HG03097 (cell line): ENCODE data around the gene KLLN.
A peak's percentile ranks its signal among the peaks of the same experiment; 100 is the strongest.
"Not testable (repeated sequence)": the region's sequence is repeated elsewhere in the genome, so short reads cannot be mapped to it uniquely, and the experiment has no call there.

Experiments
- ATAC-seq: cut with Tn5 transposase; IDR thresholded peaks from one replicate; pipeline ENCODE4 v1.9.1; 2021; ENCODE audit not compliant: unreplicated experiment, low FRiP score

KLLN gene, protein sequence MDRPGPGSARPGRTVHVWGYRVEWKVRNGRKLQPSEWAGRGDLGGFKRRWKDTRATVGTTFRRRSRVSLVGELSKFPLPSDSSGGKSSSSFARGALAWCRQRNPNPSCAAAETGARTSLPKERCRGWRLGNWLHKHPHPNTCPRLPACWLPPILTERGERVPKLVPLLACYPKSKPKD

DNA sequence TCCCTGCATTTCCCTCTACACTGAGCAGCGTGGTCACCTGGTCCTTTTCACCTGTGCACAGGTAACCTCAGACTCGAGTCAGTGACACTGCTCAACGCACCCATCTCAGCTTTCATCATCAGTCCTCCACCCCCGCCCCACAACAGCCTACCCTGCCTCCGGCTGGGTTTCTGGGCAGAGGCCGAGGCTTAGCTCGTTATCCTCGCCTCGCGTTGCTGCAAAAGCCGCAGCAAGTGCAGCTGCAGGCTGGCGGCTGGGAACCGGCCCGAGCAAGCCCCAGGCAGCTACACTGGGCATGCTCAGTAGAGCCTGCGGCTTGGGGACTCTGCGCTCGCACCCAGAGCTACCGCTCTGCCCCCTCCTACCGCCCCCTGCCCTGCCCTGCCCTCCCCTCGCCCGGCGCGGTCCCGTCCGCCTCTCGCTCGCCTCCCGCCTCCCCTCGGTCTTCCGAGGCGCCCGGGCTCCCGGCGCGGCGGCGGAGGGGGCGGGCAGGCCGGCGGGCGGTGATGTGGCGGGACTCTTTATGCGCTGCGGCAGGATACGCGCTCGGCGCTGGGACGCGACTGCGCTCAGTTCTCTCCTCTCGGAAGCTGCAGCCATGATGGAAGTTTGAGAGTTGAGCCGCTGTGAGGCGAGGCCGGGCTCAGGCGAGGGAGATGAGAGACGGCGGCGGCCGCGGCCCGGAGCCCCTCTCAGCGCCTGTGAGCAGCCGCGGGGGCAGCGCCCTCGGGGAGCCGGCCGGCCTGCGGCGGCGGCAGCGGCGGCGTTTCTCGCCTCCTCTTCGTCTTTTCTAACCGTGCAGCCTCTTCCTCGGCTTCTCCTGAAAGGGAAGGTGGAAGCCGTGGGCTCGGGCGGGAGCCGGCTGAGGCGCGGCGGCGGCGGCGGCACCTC, at the start of gene KLLN, which contains the start of gene PTEN:
Gene KLLN (minus strand): TSS at position 481 of the 891 bp plus-strand sequence. CDS start 1,046 bp downstream, outside the sequence.
Gene PTEN (plus strand): TSS at position 573 of the 891 bp plus-strand sequence. CDS start 845 bp downstream, outside the sequence.
- ATAC-seq: peak; percentile 32

DNA sequence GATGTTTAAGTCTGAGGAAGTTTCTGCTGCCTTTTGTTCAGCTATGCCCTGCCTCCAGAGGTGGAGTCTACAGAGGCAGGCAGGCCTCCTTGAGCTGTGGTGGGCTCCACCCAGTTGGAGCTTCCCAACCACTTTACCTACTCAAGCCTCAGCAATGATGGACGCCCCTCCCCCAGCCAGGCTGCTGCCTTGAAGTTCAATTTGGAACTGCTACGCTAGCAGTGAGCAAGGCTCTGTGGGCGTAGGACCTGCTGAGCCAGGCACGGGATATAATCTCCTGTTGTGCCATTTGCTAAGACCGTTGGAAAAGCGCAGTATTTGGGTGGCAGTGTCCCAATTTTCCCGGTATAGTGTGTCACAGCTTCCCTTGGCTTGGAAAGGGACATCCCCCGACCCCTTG, 40.1 kb upstream of the KLLN start:
- ATAC-seq: not testable (repeated sequence)

DNA sequence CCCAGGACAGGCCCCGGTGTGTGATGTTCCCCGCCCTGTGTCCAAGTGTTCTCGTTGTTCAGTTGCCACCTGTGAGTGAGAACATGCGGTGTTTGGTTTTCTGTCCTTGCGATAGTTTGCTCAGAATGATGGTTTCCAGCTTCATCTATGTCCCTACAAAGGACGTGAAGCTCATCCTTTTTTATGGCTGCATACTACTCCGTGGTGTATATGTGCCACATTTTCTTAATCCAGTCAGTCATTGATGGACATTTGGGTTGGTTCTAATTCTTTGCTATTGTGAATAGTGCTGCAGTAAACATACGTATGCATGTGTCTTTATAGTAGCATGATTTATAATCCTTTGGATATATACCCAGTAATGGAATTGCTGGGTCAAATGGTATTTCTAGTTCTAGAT, 34.6 kb upstream of the KLLN start:
- not testable (repeated sequence) for ATAC-seq

DNA sequence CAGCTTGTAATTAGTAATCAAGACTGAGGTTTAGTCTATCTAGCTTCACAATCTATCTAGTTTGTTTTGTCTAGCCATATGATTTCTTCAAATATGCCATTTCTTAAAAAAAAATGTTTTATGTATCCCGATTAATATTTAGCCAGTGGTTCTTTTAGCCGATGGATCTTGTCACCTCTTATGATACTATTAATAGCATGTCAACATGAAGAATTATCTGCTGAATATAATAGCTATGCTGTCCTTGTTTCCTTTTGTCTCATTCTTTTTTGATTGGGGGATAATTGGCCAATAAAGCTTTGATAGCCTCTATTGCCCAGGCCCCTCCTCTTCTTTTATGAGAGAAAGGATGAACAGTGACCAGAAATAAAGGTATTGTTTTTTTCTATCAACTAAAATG, 32.9 kb upstream of the KLLN start:
- ATAC-seq: no peak

DNA sequence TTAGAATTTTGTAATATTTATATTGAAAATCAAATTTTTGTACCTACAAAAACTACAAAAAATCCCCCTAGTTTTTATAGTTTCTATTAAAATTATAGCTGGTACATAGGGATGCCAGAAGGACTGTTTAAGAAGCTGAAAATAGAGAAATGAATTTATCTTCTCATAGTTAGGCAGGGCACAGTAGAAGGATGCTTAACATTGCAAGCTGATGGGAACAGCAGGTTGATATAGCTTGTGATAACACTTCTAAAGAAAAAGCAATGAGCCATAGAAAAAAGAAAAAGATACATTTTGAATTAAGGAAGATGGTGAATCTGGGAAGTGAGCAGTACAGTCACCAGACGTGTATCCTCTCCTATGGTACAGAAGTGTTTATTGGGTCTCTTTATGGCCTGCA, 32.1 kb upstream of the KLLN start:
- no peak for ATAC-seq

DNA sequence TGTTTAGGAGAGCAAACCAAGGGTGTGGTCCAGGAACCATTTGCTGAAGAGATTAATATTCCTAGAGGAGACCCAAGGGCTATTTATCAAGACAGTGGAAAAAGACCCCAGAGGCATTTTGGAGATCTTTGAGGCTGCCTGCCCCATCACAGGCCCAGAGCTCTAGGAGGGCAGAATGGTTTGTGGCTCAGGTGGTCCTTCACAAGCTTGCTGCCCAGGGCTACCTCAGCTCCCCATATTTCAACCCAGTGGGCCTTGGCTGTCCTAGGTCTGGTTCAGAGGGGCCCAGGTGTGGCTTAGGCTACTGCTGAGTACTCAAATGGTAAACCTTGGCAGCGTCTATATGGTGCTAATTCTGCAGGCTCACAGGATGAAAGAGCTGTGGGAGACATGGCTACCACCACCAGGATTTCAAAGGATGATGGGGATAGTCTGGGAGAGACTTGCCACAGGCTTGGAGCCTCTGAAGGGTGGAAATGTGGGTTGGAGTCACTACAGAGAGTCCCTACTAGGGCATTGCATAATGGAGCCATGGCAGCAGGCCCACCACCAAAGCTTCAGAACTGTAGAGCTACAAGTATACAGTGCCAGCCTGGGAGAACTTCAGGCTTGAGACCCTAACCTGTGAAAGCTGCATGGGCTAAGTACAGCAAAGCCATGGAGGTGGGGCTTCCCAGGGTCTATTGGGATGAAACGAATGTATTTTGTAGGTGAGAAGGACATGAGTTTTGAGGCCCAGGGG, 24.4 kb upstream of the KLLN start:
- no peak for ATAC-seq

DNA sequence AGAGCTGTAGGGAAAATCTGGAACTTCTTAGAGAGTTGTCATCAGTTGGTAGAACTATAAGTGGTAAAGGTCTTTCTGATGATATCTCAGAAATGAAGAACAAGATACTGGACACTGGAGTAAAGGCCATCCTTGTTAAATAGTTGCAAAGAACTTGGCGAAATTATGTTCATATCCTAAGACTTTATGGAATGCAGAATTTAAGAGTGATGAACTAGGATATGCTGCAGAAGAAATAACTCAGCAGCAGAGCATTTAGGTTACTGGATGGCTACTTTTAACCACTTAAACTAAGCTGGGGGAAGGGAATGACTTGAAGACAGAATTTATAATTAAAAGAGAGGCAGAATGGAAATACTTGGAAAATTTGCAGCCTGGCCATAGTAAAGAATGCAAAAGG, 23.8 kb upstream of the KLLN start:
- ATAC-seq: no peak

DNA sequence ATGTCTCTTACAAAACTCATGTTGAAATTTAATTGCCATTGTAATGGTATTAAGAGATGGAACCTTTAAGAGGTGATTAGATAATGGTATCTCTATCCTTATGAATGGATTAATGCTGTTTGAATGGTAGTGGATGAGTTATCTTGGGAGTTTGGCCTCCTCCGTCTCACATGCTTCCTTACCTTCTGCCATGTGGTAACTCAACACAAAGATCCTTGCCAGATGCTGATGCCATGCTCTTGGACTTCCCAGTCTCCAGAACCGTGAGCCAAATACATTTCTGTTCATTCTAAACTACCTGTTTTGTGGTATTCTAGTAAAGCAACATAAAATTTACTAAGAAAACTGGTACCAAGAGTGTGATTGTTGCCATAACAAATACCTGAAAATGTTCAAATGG, 23.3 kb upstream of the KLLN start:
- no peak for ATAC-seq

DNA sequence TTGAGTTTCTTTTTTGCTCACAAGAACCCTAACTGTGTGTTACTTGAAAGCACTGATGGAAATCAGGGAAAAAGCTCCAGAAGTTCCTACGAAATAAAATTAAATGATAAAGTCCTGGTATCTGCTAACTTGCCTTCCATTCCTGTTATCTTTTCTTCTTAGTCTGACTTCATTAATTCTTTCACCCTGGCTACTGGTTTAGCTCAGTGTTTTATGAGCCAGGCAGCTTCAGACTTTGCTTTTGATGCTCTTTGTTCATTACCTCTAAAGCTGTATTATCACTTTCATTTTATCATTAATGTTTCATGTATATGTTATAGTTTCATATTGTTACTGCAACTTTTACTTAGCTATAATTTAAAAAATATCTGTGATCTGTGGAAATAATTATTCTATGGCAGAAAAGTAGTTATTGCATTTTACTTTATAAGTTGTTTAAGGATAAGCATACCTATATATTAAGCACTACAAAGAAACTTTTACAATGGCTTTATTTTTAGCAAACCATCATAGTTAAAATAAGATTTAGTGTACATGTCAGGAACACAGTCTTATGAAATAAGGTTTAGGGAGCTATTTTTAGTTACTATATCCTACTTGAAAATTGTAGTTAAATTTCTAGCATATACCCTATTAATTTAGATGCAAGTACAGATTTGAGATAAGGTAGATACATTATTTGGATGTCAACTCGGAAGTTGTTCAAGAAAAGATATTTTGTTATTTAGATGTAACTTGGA, 19.4 kb upstream of the KLLN start:
- no peak for ATAC-seq

DNA sequence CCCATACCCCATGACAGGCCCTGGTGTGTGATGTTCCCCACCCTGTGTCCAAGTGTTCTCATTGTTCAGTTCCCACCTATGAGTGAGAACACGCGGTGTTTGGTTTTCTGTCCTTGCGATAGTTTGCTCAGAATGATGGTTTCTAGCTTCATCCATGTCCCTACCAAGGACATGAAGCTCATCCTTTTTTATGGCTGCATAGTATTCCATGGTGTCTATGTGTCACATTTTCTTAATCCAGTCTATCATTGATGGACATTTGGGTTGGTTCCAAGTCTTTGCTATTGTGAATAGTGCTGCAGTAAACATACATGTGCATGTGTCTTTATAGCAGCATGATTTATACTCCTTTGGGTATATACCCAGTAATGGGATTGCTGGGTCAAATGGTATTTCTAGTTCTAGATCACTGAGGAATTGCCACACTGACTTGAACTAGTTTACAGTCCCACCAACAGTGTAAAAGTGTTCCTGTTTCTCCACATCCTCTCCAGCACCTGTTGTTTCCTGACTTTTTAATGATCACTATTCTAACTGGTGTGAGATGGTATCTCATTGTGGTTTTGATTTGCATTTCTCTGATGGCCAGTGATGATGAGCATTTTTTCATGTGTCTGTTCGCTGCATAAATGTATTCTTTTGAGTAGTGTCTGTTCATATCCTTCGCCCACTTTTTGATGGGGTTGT, 18.2 kb upstream of the KLLN start:
- ATAC-seq: not testable (repeated sequence)

DNA sequence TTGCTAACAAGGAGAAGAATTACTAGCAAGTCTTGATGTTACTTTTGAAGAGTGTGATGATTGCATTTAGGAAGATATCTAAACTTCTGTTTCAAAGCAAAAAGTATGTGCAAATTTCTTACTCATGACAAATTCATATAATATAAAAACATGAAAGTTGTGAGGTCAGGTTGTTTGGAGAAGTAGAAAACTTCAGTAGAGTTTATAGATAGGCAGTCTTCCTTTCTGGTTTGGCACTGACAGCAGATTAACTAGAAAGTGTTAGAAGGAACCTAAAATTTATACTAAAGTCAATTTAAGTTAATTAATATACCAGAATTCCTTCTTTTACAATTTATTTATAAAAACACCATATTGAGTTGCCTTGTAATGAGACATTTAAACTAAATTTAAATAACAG, 17.0 kb upstream of the KLLN start:
- ATAC-seq: no peak

DNA sequence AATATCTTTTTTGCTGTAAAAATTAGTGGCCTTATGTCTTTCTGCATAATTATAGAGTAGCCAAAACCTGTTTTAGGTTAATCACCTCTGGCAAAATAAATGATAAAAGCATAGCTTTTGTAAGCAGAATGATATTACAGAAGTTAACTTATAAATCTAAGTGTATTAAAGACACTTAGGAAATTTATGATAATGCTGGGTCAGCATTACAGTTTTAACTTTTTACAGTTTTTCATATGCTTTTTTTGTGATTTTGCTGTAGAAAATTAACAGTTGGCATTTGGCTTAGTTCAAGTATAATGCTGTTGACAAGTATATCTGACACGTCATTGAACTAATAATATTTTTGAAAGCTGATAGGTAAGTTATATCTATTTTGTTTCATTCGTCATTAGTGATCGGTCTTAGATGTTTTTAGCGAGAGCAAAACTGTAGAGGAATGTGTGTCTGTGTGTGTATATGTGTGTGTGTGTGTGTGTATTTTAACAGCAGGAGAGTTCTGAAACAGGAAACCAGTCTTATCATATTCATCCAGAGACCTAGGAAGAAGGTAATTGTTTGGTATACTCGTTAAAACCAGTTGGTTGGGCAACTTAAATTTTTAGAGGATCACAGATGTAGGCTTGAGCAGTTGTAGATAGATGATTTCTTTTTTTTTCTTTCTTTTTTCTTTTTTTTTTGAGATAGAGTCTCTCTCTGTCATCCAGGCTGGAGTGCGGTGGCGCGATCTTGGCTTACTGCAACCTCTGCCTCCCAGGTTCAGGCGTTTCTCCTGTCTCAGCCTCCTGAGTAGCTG, 15.5 kb upstream of the KLLN start:
- ATAC-seq: no peak

DNA sequence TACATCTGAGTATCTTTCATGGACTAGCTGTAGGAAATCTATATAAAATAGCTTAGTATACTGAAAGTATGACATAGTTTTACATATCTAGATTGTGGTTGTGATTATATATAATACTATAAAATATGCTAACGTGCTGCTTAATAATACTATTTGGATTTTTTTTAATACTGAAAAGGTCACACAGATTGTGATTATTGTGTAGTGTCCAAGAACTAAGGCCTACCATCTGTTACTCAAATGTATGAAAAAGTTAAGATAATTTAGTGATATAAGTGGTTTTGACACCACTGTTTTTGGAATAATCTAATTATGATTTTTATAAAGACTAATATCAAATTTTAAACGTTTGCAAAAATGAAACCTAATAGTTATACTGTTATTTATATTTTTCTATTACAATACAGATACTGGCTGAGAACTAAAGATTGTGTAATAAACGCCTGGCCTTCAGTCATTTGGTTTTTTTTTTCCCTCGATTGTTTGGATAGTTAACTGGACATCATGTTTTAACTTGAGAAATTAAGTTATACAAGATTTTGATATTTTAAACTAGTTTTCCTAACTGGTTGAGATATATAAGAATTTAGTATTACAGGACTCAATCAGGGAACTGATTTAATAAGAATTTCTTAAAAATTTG, 12.7 kb upstream of the KLLN start:
- no peak for ATAC-seq

DNA sequence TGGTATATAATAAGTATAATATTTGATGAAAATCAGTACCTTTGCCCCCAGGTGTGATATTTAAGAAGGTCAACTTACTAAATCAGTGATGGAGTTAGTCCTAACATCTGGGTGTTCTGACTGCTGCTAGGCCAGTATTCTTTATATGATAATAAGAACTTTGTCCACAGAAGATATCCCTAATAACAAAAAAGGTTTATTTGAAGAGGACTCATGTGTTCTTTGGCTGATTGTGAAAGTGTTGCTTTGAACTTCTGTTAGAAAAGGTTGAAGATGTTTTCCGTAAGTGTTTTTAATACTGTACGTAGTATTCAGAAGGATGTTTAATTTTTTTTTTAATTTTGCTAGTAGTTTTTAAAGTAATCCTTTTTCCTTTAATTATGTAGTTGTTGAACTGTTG, 10.3 kb upstream of the KLLN start:
- ATAC-seq: no peak

DNA sequence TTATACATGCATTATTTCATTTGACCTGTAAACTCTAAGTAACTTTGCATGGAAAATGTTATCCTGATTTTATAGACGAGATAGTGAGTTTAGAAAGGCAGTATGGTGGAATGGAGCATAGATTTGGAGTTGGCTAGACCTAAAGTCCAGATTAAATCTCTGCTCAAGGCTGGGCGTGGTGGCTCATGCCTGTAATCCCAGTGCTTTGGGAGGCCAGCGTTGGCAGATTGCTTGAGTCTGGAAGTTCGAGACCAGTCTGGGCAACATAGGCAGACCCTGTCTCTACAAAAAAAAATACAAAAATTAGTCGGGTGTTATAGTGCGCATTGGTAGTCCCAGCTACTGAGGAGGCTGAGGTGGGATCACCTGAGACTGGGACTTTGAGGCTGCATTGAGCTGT, 9.5 kb upstream of the KLLN start:
- ATAC-seq: no peak

DNA sequence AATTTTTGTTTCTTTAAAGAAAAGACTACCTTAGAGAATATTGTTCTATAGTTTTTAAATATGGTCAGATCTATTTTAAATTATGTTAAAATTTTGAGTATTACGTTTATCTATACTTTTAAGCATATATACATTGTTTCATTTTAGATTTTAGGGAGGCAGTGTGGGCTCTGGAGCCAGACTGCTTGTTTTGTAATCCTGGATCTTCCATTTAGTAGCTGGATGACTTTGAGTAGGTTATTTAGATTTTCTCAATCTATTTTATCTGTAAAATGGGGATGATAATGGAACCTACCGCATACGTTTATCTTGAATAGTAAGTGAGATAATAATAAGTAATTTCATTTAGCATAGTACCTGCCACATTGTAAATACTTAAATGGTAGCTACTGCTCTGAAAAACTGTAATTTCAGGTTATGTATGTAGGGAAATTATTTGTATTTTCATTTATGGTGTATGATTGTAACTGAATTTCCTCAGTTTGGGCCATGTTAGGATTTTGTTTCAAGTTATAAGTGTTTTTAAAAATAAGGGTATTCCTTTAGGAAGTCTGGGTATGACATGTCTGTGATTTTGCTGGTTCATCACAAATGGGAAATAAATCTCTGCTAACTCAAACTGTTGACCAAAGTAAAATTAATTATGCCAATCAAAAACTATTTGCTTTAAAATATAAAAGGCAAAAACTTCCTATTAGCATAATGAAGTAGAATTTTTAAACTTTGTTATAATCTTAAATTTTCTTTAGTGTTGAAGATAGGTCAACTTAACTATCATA, 6.6 kb upstream of the KLLN start:
- no peak for ATAC-seq

DNA sequence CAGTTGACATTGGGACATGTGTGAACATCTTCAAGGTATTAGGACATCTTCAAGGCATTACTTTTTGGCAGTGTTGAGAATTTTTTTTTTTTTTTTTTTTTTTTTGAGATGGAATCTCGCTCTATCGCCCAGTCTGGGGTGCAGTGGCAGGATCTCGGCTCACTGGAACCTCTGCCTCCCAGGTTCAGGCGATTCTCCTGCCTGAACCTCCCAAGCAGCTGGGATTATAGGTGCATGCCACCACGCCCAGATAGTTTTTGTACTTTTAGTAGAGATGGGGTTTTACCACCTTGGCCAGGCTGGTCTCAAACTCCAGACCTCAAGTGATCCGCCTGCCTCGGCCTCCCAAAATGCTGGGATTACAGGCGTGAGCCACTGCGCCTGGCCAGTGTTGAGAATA, 5.8 kb upstream of the KLLN start:
- ATAC-seq: not testable (repeated sequence)

DNA sequence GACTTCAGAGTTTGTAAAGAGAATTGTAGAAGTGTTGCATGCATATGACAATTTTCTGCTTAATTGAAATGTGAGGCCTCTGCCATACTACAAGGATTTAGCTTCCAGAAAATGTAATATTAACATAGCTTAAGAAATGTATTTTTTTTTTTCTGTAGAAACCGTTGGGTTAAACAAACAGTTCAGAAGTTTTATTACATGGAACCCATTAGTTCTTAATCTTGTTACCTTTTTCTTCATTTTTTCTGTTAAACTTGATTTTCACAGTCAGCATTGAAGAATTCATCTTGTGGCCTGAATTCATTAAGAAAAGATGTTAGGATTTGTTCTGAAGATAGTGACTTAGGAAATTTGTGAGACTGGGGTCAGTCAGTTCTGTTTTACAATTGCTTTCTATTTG, 4.9 kb upstream of the KLLN start:
- no peak for ATAC-seq
